Fibroblast of skin of right biceps (primary cell): Measurements from ENCODE around the gene ST3GAL4.
"Not testable (repeated sequence)": the region's sequence is repeated elsewhere in the genome, so short reads cannot be mapped to it uniquely, and the experiment has no call there.

Experiments used
- DNase-seq: peaks from one replicate; pipeline ENCODE4 v3.0.0-alpha.2; 2013

ST3GAL4 gene

DNA sequence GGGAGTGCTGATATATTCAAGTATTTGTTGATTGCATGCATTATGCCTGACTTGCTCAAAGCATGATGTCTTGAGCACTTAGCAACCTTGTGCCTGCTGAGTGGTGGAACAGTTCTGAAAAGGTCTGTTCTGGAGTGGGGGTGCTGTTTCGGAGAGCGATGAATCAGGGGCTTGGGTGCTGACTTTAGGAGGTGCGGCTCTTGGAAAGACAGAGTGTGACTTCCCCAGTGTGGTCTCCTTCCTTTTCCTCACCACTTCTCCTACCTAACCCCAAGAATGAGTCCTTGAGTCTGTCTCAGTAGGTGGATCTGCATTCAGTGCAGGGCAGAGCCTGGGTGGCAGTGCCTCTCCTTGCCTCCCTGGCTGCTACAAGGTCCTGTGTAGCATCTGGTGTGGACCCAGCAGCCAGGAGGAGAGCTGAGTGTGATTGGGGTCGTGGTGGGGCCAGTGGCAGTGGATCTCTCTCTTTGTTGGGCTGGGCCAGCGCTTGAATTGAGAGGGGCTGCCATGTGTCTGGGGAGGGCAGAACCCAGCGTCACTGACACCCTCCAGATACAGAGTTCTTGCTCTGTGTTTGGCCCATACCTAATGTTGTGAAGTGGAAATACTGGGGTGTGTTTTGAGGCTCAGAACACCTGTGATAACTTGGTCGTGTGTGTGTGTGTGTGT lies 35.9 kb downstream of the ST3GAL4 start:
- DNase-seq = no peak

DNA sequence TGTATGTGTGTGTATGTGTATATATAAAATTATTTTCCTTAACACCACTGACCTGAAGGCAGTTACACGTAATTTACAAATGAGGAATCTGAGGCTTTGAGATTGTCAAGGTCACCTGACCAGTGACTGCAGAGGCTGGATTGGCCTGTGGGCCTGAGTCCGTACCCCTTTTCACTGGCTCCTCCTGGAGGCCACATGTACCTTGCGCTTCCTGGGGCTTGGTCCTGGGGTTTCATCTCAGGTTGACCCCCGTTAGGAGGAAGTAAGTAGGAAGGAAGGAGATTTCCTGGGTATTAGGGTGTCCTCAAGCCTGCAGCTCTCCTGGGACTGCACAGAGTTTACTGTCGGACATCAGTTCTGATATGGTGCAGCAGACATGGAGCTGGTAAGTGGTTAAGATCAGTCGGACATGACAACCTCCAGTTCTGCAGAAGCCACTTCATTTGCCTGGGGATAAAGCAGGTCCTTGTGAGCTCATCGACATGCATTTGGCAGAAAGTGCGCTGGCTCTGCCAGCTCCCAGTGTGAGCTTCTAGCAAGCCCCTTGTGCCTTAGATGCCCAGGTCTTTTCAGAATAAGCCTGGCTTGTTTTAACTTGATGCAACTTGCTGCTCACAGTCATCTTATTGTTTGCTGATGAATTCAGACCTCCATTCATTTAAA lies 36.6 kb downstream of the ST3GAL4 start:
- DNase-seq = no peak

DNA sequence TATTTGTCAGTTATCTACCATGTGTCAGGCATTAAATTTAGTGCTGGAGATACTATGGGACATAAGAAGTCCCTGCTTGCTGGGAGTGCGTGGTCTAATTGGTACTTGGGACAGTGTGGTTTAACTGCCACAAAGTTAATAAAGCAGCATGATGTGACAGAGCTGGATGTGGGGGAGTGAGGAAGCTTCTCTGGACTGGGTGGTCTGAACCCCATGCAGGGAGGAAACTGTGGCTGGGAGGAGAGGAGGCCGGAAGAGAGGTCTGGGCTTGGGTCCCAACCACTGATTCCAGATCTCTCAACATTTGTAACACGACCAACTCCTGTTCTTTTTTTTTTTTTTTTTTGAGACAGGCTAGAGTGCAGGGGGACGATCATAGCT lies 37.1 kb downstream of the ST3GAL4 start:
- DNase-seq = peak; percentile 36

DNA sequence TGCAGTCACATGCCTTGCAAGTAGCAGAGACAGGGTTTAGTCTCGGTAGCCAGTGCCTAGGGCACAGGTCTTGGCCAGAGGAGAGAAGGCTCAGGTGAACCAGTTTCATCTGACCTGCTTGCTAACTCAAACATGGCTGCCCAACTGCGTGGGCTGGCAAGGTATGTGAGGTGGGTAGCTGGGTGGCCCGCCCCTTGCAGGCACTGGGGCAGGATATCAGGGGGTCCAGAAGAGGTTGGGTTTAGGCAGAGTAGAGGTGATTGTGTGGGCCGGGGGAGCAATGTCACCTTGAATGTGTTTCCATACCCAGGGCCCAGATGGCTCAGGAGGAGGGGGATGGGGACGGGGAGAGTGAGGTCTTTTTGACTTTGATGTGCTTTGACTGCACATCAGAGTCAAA lies 37.7 kb downstream of the ST3GAL4 start:
- DNase-seq = no peak

DNA sequence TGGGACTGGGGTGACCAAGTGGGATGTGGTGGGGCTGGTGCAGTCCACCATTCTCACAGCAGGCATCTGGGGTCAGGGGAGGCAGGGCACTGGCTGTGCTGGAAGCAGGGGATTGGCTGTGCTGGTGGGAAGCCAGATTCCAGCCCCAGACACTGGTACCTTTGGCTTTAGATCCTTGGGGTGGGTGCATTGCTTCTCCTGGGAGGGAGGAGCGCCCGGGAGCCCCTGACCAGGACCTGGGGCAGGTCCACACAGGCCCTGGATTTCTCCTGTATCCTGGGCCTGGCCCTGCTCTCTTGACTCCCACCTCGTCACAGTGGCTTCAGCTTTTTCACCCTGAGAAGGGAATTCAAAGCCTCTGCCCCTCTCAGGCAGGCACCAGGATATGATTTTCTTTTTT lies 38.5 kb downstream of the ST3GAL4 start:
- DNase-seq = no peak

DNA sequence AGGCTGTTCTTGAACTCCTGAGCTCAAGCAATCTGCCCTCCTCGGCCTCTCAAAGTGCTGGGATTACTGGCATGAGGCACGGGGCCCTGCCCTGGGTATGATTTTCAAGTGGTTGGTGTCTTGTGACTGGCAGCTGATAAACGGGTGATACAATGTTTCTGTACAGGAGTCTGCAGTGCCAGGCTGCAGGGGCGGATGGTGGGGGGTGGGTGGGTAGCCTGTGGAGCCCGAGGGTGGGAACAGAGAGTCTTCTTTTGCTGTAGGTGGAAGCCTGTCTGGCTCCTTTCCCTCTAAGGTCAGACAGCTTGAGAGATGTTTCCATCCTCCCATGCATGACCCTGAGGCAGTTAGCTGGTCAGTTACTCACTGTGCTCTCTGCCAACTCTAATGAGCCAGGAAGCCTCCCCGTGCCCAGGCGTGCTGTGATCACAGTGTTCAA lies 39.2 kb downstream of the ST3GAL4 start:
- not testable (repeated sequence) for DNase-seq

DNA sequence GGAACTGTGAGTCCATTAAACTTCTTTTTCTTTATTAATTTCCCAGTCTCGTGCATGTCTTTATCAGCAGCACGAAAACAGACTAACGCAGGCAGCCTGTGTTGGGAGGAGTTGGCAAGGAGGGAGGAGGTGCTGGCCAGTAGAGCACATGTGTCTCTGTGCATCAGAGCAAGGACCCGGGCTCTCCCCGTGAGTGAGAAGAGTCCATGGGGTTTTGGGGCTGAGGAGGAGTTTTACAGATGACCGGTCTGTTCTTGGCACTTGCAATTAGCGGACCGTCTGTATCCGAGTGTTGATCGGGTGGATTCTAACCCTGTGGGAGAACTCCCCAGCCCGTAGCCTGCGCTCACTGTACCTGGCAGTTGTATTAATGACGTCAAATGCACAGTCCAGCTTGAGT lies 40.3 kb downstream of the ST3GAL4 start:
- DNase-seq = not testable (repeated sequence)

DNA sequence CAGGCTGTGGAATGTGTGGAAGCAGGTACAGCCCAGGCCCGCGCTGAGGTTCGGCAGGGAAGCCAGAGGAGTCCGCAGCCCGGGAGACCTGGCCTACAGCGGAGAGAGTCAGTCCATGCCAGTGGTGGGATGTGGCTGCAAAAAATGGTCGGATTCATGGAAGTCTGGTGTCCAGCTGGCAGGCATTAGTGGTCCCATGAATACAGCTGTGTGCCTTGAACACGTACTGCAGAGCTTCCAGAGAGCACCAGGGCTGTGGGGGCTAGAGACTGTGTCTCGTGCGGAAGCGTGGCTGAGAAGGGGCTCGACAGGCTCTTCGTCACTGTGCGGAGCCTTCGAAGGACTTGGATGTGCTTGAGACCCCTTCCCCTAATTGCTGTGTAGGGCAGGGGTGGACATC lies 40.8 kb downstream of the ST3GAL4 start:
- DNase-seq = not testable (repeated sequence)

DNA sequence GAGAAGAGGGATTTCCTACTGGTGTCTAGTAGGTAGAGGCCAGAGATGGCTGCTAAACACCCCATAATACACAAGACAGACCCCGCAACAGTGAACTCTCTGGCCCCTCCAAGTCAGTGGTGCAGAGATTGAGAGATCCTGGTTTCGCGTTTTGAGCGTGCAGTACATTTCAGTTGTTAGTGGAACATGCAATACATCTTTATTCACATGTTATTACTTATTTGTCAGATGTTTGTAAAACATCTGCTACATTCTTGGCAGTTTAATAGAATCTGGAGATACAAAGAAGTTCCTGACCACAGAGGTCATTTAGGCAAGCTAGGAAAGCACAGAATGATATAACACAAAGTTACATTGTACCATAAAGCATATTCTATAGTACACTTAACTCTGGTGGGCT lies 41.5 kb downstream of the ST3GAL4 start:
- no peak for DNase-seq

DNA sequence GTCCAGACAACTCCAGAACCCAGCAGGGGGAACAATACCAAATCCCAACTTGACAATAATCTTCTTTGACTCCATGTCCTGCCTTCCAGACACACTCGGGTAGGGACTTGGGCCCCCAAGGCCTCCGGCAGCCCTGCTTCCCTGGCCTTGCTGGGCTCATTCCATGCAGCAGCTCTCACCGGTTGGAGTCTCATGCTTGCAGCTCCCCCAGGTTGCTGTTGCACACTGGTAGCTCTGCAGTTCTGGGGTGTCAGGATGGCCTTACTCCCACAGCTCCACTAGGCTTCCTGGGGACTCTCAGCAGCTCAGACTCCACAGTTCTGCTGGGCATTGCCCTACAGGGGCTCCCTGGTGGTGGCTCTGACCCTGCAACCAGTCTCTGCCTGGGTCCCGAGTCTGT lies 42.8 kb downstream of the ST3GAL4 start:
- no peak for DNase-seq

DNA sequence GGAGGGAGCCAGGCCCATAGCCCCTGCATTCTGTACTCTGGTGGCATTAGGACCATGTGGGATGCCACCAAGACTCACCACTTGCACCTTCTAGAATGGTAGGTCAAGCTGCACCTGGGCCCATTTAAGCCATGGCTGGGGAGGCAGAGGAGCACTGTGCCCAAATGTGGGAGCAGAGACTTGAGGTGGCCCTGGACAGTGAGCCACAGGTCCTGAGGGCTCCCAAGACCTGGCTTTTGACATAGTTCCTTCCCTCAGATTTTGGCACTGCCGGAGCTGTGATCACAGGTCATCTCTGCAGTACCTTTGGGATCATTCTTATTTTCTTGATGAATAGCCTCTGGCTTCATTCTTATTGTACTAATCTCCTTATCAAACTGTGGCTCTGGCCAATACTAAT lies 43.2 kb downstream of the ST3GAL4 start:
- DNase-seq = no peak

DNA sequence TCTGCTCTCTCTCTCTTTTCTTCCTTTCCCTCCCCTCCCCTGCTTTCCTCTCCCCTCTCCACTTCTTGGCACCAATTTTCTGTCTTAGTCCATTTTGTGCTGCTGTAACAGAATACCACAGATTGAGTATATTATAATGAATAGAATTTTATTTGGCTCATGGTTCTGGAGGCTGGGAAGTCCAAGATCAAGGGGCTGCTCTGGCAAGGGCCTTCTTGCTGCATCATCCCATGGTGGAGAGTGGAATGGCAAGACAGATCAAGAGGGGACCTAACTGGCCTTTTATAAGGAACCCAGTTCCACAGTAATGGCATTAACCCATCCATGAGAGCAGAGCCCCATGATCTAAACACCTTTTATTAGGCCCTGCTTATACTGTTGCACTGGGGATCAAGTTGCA lies 44.5 kb downstream of the ST3GAL4 start:
- no peak for DNase-seq

DNA sequence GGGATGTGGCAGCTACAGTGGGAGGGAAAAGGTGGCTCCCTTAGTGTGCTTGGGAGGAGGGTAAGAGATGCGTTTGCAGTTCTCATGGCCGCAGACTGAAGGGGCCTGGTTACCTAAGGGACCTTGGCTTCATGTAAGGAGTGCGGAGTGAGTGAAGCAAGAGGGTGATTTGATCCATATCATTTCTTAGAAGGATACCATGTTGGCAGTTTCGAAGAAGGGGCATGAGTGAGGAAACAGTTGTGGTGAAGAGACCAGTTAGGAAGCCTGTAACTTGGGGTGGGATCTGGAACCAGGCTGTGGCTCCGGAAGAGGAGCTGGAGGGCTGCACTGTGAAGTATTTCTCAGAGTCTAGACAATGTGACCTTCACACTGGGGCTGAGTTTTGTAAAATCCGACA lies 45.0 kb downstream of the ST3GAL4 start:
- DNase-seq = no peak

DNA sequence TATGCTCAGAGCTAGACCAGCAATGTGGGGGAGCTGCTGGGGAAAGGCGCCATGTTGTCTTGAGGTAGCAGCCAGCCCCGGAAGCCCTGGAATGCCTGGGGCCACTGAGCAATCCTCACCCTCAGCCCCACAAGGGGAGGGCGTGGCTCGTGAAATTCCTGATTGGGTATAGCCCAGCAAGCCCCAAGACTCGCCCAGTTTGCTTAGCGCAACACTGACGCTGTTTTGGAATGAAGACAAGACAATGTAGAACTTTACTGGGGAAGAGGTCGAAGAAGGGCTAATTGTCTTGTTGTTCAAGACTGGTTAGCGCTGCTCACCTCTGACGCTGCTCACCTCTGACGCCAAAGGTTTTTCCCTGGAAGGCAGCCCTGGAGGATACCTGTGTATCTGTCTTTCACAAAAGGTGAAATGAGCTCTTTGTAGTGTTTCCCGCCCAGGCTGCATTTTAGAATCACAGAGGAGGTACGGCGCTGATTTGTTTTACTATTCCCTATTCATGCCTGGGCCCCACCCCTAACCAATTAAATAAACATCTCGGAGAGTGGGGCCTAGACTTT lies 47.6 kb downstream of the ST3GAL4 start:
- DNase-seq = no peak

DNA sequence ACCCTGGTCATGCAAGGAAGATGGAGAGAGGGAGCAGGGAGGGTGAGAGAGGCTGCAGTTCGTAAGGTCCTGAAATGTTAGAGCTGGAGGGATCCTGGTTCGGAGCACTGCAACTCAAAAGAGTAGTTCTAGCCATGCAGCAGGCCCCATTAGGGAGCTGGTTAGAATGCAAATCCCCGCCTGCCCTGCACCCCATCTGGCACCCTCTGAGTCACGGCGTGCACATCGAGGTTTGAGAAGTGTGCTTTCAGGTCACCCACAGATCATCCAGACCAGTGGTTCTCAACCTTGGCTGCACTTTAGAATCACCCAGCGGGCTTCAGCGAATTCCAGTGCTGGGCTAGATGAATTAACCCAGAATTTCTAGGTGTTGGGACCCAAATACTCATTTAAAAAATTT lies 48.2 kb downstream of the ST3GAL4 start:
- DNase-seq = no peak

DNA sequence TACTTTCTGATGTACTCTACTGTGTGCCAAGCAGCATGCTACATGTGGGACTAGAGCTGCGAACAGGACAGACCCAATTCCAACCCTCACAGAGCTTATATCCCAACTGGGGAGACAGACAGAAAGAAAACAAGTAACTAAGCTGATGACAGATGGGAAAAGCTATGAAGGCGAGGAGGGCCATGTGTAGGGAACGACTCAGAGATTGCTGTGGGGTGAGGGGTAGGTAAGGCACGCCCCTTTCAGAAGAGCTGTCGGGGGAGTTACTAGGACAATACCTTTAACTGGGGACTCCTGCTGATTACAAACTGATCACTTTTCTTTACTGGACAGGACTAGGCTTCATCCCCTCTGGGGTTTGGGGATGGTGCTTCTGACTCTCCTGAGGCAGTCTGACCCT lies 48.9 kb downstream of the ST3GAL4 start:
- peak; percentile 43 for DNase-seq

DNA sequence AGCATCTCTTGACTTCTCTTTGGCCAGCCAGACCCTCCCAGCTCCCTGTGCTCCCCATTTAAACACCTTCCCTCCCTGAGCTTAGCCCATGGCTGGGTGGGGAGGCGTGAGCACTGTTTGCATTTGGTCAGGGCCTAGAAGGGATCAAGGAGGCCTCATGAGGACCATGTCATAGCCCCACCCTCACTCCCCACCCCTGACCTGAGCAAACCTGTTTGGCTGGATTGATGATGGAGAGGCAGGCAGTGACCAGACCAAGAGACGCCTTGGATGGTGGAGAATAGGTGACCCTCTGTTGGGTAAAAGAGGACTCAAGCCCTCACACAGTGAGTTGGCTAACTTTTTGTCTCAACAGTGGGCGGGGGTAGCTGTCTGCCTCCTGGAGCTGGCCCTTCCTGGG lies 49.9 kb downstream of the ST3GAL4 start:
- no peak for DNase-seq

DNA sequence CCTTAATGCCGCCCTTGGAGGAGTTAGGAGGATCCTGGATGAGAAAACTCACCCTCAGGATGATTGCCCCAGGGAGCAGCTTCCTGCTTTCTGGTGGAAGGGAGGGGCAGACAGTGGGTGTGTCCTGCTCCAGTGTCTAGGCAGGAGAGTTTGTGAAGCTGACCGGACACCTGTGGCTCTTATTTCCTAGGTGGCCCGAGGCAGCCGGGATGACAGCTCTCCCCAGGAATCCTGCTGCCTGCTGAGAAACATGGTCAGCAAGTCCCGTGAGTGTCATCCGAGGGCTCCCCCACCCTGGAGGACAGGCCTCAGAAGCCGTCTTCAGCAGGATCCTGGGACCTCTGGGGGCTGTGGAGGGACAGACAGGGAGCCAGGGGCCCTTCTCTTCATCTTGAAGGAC lies 50.4 kb downstream of the ST3GAL4 start:
- no peak for DNase-seq

DNA sequence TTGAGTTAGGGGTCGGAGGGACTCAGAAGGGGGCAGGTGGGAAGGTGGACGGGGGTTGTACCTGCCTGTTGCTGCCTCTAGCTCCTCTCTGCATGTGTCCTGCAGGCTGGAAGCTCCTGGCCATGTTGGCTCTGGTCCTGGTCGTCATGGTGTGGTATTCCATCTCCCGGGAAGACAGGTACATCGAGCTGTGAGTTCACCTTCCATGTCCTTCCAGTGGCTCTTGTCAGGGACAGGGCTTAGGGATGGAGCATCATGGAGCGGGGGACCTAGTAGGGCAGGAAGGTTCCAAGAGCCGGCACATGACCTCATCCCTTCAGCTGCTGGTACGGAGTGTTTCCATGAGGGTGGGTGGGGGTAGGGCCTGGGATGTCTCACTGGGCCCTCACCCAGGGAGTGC lies 50.9 kb downstream of the ST3GAL4 start:
- DNase-seq = no peak

DNA sequence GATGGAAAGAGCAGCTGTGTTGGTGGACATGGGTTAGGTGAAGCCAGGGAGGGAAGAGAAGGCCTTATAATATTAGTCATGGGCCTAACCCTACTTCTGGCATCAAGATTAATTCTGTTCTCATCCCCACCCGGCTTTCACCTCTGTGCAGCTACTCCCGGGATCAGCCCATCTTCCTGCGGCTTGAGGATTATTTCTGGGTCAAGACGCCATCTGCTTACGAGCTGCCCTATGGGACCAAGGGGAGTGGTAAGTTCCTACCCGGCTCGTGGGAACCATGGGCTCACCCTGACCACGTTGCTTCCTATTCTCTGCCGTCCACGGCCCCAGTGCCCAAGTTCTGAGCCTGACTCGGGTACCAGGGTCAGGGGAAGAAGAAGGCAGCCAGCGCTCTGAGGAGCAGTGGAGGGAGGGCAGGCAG lies 51.6 kb downstream of the ST3GAL4 start:
- no peak for DNase-seq

DNA sequence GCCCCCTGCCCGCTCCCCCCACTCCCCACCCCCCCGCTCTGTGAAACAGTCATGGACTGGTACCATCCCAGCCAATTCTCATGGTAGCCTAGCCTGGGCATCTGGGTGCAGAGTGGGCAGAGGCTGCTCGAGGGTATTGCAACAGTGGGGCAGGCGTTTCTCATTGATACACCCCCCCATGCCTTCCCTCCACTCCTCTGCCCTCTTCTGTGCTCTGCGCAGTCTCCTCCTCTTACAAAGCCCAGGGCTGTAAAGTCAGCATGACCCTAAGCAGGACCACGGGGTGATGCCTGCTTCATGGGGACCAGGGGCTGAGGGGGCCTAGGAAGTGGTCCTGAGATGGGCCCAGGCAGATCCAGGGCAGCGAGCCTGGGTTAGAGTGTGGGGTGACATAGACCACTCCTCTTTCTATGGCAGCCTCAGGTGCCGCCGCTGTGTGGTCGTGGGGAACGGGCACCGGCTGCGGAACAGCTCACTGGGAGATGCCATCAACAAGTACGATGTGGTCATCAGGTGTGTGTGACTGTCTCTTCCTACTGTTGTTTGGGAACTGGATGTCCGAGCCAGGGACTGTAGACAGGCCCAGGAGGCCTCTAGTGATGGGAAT lies 52.3 kb downstream of the ST3GAL4 start:
- no peak for DNase-seq

DNA sequence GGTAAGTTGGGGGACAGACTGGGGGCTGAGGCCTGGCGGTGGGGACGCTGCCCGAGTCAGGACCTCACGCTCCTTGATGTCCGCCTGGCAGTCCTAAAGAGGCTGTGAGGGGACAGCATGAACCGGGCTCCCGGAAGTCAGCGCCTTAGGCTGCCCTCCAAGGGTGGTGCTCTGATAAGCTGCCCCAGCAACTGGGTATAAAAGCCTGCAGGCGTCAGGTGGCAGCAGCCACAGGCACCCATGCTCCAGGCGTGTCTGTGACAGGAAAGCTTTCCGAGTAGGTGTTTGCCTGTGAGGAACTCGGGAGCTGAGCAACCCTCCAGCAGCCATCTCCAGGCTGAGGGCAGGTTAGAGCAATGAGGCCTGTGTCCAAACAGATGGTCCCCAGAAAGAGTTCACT lies 53.0 kb downstream of the ST3GAL4 start:
- no peak for DNase-seq

DNA sequence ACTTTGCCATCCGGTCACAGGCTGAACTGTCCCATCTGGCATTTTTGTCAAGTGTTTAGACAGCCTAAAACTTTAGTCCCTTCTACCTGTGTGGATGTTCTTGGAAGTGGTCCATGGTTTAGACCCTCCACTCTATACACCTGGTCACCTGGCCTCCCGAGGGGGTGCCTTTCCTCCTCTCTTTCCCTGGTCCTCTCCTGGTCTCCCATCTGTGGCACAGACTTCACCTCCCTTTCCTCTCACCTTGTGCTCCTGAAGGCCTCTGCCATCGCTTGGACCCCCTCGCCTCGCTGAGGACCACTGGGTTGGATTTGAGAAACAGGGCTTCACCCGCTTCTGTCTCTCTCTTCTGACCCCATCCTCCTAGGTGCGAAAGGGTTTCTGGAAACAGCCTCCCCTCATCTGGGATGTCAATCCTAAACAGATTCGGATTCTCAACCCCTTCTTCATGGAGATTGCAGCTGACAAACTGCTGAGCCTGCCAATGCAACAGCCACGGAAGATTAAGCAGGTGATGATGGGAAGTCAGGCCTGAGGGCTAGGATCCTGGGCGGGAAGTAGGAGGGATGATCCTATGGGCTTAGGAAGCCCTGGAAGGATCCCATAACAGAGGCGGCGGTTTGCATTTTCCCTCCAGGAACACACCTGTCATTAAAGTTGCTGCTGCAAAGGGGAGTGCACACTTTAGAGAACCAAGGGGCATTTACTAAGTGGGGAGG lies 53.6 kb downstream of the ST3GAL4 start:
- no peak for DNase-seq

DNA sequence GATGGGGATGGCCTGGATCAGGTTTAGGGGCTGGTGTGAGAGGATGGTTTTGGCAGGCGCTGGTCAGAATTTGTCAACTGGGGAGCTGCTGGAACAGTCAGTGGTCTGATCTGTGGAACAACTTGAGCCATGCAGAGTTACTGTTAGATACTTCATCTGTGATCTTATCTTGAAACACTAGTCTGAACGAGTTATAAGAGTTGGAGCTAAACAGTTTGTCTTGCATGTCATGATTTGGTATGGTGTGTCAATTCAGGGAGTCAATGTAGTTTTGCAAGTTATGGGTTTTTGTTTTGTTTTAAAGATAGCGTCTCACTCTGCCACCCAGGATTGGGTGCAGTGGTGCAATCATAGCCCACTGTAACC lies 54.1 kb downstream of the ST3GAL4 start:
- DNase-seq = no peak
